GM12878 (cell line): ENCODE results near the gene PCLAF. TPM values are rescaled to one million over a fixed set of nuclear protein-coding genes. Genes with fewer than 3 reads are reported as not detected.
"Not testable (repeated sequence)": the region's sequence is repeated elsewhere in the genome, so short reads cannot be mapped to it uniquely, and the experiment has no call there.

Experiments
- ATAC-seq: fragments of 200-7000 bp; cut with Tn5 transposase; 3 replicates; pipeline ENCODE4 v1.9.1; 2020; ENCODE audit warnings: mild to moderate bottlenecking, moderate library complexity
- BruUV-seq: library from RNA; stranded (reverse); fragments of 400-500 nt; replicated peaks from 2 replicates; lab custom pipeline; 2021; lab: Mats Ljungman, UMichigan
- CTCF ChIA-PET: fragments of 300-600 bp; sonication (Branson Sonifier 250); formaldehyde crosslinking; extraction: SDS; loops from one replicate; lab custom pipeline; 2021; ENCODE audit warnings: inconsistent platforms; lab: Yijun Ruan, JAX
- POLR2A ChIA-PET: fragments of 350-600 bp; formaldehyde crosslinking; extraction: SDS; loops from one replicate; lab custom pipeline; 2021; ENCODE audit warnings: inconsistent platforms; lab: Charles Lee
- RAD21 ChIA-PET: fragments of 300-600 bp; sonication (Branson Sonifier 250); formaldehyde crosslinking; loops from one replicate; lab custom pipeline; 2023; ENCODE audit warnings: antibody characterized with exemption; ENCODE audit not compliant: unreplicated experiment; lab: Charles Lee
- SMC1A ChIA-PET: fragments of 300-600 bp; sonication (Branson Sonifier 250); formaldehyde crosslinking; loops from one replicate; lab custom pipeline; 2023; ENCODE audit not compliant: unreplicated experiment, uncharacterized antibody; lab: Charles Lee
- DNase-seq: peaks from one replicate; pipeline ENCODE4 v3.0.0-alpha.2; 2011; ENCODE audit warnings: low read depth, low spot score
- FAIRE-seq: peaks from 3 replicates; lab custom pipeline; 2011; peaks lifted over from hg19 to GRCh38; lab: Jason Lieb, UNC
- H2AFZ ChIP-seq: 2 replicates; pipeline ENCODE4 v1.6.0; 2011; ENCODE audit warnings: low read depth, low read length, control low read depth; ENCODE audit not compliant: control insufficient read depth
- H3K27ac ChIP-seq: 2 replicates; pipeline ENCODE4 v1.5.1; 2011; ENCODE audit warnings: control low read depth; ENCODE audit not compliant: control insufficient read depth, insufficient read depth
- H3K27me3 ChIP-seq, 2 experiments: replicated peaks in 1 of 2; 2 replicates each; pipeline versions ENCODE4 v1.6.0 to v1.6.1; 2011; ENCODE audit warnings: low read length in 1 of 2; ENCODE audit not compliant: control insufficient read depth in 2 of 2, insufficient read depth in 2 of 2
- H3K36me3 ChIP-seq, 2 experiments: 2 replicates each; pipeline ENCODE4 v1.5.1; 2011; ENCODE audit warnings: low read length in 1 of 2; ENCODE audit not compliant: control insufficient read depth in 2 of 2, insufficient read depth in 2 of 2
- H3K4me1 ChIP-seq: 2 replicates; pipeline ENCODE4 v1.6.1; 2011; ENCODE audit warnings: mild to moderate bottlenecking, low read length, moderate library complexity, mixed read lengths; ENCODE audit not compliant: control insufficient read depth, insufficient read depth
- H3K4me2 ChIP-seq: 2 replicates; pipeline ENCODE4 v1.6.0; 2011; ENCODE audit warnings: control low read depth; ENCODE audit not compliant: control insufficient read depth, insufficient read depth
- H3K4me3 ChIP-seq: fragments of 200-600 bp; sonication (generic); 2 replicates; pipeline ENCODE4 v1.5.1; 2016
- H3K79me2 ChIP-seq: 2 replicates; pipeline ENCODE4 v1.6.0; 2011; ENCODE audit warnings: low read length; ENCODE audit not compliant: control insufficient read depth, insufficient read depth
- H3K9ac ChIP-seq: 2 replicates; pipeline ENCODE4 v1.8.0; 2011; ENCODE audit warnings: low read length, control low read depth, mixed read lengths; ENCODE audit not compliant: control insufficient read depth, insufficient read depth
- H3K9me3 ChIP-seq: replicated peaks from 3 replicates; pipeline ENCODE4 v1.5.1; 2011; ENCODE audit warnings: mild to moderate bottlenecking, low read length; ENCODE audit not compliant: control insufficient read depth, insufficient read depth
- H4K20me1 ChIP-seq: 2 replicates; pipeline ENCODE4 v1.6.0; 2011; ENCODE audit not compliant: control insufficient read depth, insufficient read depth
- CREB1 ChIP-seq: IDR thresholded peaks from 2 replicates; pipeline ENCODE4 v1.6.1; 2012; ENCODE audit warnings: low read depth, mild to moderate bottlenecking, inconsistent platforms
- E2F4 ChIP-seq: IDR thresholded peaks from 2 replicates; pipeline ENCODE4 v1.6.1; 2012; ENCODE audit warnings: low read depth, low read length, improper control_type of control experiment
- ELK1 ChIP-seq: IDR thresholded peaks from 2 replicates; pipeline ENCODE4 v1.6.1; 2012; ENCODE audit warnings: low read depth, low read length, improper control_type of control experiment
- IRF4 ChIP-seq: IDR thresholded peaks from 2 replicates; pipeline ENCODE4 v1.6.1; 2011; ENCODE audit warnings: low read depth, low read length
- KLF5 ChIP-seq: fragments of 450-650 bp; IDR thresholded peaks from 2 replicates; pipeline ENCODE4 v1.6.1; 2014; ENCODE audit warnings: mild to moderate bottlenecking; ENCODE audit not compliant: partially characterized antibody
- POU2F2 ChIP-seq: IDR thresholded peaks from 3 replicates; pipeline ENCODE4 v1.6.1; 2011; ENCODE audit warnings: low read depth, mild to moderate bottlenecking, low read length, borderline replicate concordance
- RCOR1 ChIP-seq: conservative IDR thresholded peaks from 2 replicates; pipeline ENCODE4 v1.6.1; 2012; ENCODE audit warnings: low read depth, low read length, improper control_type of control experiment
- SIN3A ChIP-seq: IDR thresholded peaks from 2 replicates; pipeline ENCODE4 v1.6.1; 2012; ENCODE audit warnings: low read depth, low read length, improper control_type of control experiment
- SIX5 ChIP-seq: IDR thresholded peaks from 2 replicates; pipeline ENCODE4 v1.6.1; 2011; ENCODE audit warnings: mild to moderate bottlenecking, low read depth, low read length, moderate library complexity; ENCODE audit not compliant: severe bottlenecking
- SUZ12 ChIP-seq: fragments of 200-600 bp; sonication (generic); IDR thresholded peaks from one replicate; pipeline ENCODE4 v1.6.1; 2018; ENCODE audit warnings: antibody characterized with exemption, mild to moderate bottlenecking; ENCODE audit not compliant: unreplicated experiment
- TBL1XR1 ChIP-seq: IDR thresholded peaks from 2 replicates; pipeline ENCODE4 v1.6.1; 2012; ENCODE audit warnings: low read depth, low read length, improper control_type of control experiment
- TCF7 ChIP-seq: IDR thresholded peaks from 2 replicates; pipeline ENCODE4 v1.6.1; 2014; ENCODE audit warnings: antibody characterized with exemption, borderline replicate concordance
- ZNF622 ChIP-seq: fragments of 450-650 bp; IDR thresholded peaks from 2 replicates; pipeline ENCODE4 v1.6.1; 2017; ENCODE audit warnings: mild to moderate bottlenecking, inconsistent platforms
- ZSCAN29 ChIP-seq: fragments of 450-650 bp; IDR thresholded peaks from 2 replicates; pipeline ENCODE4 v1.6.1; 2017; ENCODE audit warnings: mild to moderate bottlenecking, moderate library complexity
- ZZZ3 ChIP-seq: IDR thresholded peaks from 2 replicates; pipeline ENCODE4 v1.6.1; 2011; ENCODE audit warnings: low read depth; ENCODE audit not compliant: control insufficient read depth, insufficient read length
- WGBS: methylation state at CpG from one replicate; pipeline ENCODE4 v1.1.6; 2016; ENCODE audit warnings: low lambda C conversion rate; ENCODE audit not compliant: insufficient replicate concordance, insufficient coverage; ENCODE audit errors: missing lambda C conversion rate; 5-methylcytosine and 5-hydroxymethylcytosine counted together
- in situ Hi-C: fragments of 300-500 bp; cut with MboI; formaldehyde crosslinking; loops from 9 replicates; pipeline ENCODE4 v1.14.3; 2018; ENCODE audit warnings: mixed read lengths
- intact Hi-C: fragments of 100-400 bp; cut with micrococcal nuclease; formaldehyde crosslinking; loops from one replicate; pipeline ENCODE4 v1.14.2; 2022; ENCODE audit not compliant: unreplicated experiment
- polyA plus RNA-seq, 11 experiments: library from polyadenylated mRNA; depleted of rRNA in 4 of 11; unstranded in 6 of 11; stranded (reverse) in 5 of 11; fragments of >200 nt; fragmentation: Nextera tagmentation in 4 of 11; fragmentation: Illumina TruSeq in 1 of 11; extraction: Ambion mirVana in 4 of 11; extraction: Trizol in 1 of 11; gene quantifications; 1 replicate in 1 of 11; 2 replicates in 10 of 11; pipeline versions ENCODE4 v1.2.1 to v1.2.3, GENCODE V29; 2011 to 2016; ENCODE audit warnings: inconsistent platforms in 2 of 11, missing spikeins in 2 of 11, low read depth in 1 of 11
- total RNA-seq, 4 experiments: library from RNA; depleted of rRNA in 3 of 4; stranded (reverse); fragments of >200 nt in 3 of 4; fragmentation: Illumina TruSeq in 1 of 4; extraction: Trizol in 1 of 4; gene quantifications; 2 replicates each; pipeline versions ENCODE4 v1.2.1 to v1.2.3, GENCODE V29; 2013 to 2021
- TF ChIP-seq, protein P1 (sequence below): fragments of 450-650 bp; IDR thresholded peaks from 2 replicates; pipeline ENCODE4 v1.6.1; 2017; ENCODE audit warnings: mild to moderate bottlenecking

PCLAF gene
- total and polyA plus RNA-seq, 10 of the 15 experiments (the other 5 are each of a cell fraction or from before 2014, with no cell fraction given), result 79.0 to 627 (median 343) TPM

DNA sequence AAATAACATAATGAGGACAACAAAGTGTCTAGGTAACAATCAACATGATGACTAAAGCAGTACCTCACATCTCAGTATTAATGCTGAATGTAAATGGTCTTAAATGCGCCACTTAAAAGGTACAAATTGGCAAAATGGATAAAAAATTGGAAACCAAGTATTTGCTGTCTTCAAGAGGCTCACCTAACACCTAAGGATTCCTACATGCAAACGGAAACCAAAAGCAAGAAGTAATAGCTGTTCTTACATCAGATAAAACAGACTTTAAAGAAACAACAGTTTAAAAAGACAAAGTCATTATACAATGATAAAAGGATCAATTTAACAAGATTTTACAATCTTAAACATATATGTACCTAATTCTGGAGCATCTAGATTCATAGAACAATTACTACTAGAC is 47.7 kb downstream of the PCLAF start:
- H3K4me2 ChIP-seq, result no peak overlapping the region
- in situ Hi-C loops (no loop called here), intact Hi-C loops (no loop called here)
- ChIA-PET POLR2A (interaction anchor here (0.6 to 1.1 kb wide), 3 partner anchors 23 to 292 kb away, joined by 3 to 5 read pairs (median 3); partner anchors contain the start of gene CSNK1G1), CTCF (interaction anchor here (1.3 to 2.4 kb wide), 2 partner anchors 8 to 123 kb away, joined by 3 to 9 read pairs; no protein-coding TSS in a partner anchor), RAD21 (interaction anchor here (0.6 kb wide), 1 partner anchor 318 kb away, joined by 3 read pairs; no protein-coding TSS in a partner anchor), SMC1A (interaction anchor here (2.5 kb wide), 1 partner anchor 102 kb away, joined by 6 read pairs; no protein-coding TSS in a partner anchor)
- H3K4me1 ChIP-seq, result no peaks in the 10 kb centered on the region
- BruUV-seq, result no TSS peak
- H4K20me1 ChIP-seq, result no peaks in the 10 kb centered on the region
- 70% methylated on average over 2 of the region's 2 CpGs for WGBS
- H3K9me3 ChIP-seq, result no peaks in the 10 kb centered on the region; the same call in 2 of the 3 replicates
- no peaks in the 10 kb centered on the region for H3K36me3 ChIP-seq
- DNase-seq, result no peak
- no peak for FAIRE-seq
- H3K4me3 ChIP-seq, result no peak overlapping the region
- no peak overlapping the region for H3K27ac ChIP-seq
- no peaks in the 10 kb centered on the region; the same call in none of the 2 replicates for H3K79me2 ChIP-seq
- no peak for TF ChIP-seq SIN3A
- TF ChIP-seq POU2F2, result no peak
- no peak for TF ChIP-seq TCF7
- no peak for TF ChIP-seq ZNF622
- no peak for TF ChIP-seq SUZ12
- no peak for TF ChIP-seq TBL1XR1
- TF ChIP-seq ZZZ3, result no peak
- TF ChIP-seq, protein P1, sequence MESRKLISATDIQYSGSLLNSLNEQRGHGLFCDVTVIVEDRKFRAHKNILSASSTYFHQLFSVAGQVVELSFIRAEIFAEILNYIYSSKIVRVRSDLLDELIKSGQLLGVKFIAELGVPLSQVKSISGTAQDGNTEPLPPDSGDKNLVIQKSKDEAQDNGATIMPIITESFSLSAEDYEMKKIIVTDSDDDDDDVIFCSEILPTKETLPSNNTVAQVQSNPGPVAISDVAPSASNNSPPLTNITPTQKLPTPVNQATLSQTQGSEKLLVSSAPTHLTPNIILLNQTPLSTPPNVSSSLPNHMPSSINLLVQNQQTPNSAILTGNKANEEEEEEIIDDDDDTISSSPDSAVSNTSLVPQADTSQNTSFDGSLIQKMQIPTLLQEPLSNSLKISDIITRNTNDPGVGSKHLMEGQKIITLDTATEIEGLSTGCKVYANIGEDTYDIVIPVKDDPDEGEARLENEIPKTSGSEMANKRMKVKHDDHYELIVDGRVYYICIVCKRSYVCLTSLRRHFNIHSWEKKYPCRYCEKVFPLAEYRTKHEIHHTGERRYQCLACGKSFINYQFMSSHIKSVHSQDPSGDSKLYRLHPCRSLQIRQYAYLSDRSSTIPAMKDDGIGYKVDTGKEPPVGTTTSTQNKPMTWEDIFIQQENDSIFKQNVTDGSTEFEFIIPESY, result no peak
- TF ChIP-seq IRF4, result no peak
- TF ChIP-seq ELK1, result no peak
- TF ChIP-seq SIX5, result no peak
- TF ChIP-seq CREB1, result no peak
- no peak for TF ChIP-seq ZSCAN29
- no peak for TF ChIP-seq KLF5
- no peak for TF ChIP-seq E2F4
- TF ChIP-seq RCOR1, result no peak
- H3K27me3 ChIP-seq, result no peaks in the 10 kb centered on the region
- H3K9ac ChIP-seq, result no peak overlapping the region
- H2AFZ ChIP-seq, result no peak overlapping the region
- no peak; the same call in 2 of the 3 replicates for ATAC-seq

GRCh38 chr15:64331668-64332067 is 49.6 kb downstream of the PCLAF start:
- intact Hi-C loops, H3K4me1 ChIP-seq, H3K36me3 ChIP-seq, H3K9me3 ChIP-seq, ATAC-seq, POLR2A ChIA-PET, SMC1A ChIA-PET, H2AFZ ChIP-seq, DNase-seq, CTCF ChIA-PET, RAD21 ChIA-PET, in situ Hi-C loops, FAIRE-seq, H3K27ac ChIP-seq, H3K4me3 ChIP-seq, H3K9ac ChIP-seq, H3K27me3 ChIP-seq, H4K20me1 ChIP-seq, H3K79me2 ChIP-seq, BruUV-seq, H3K4me2 ChIP-seq: not testable (repeated sequence)
- WGBS, result 19% methylated on average over 2 of the region's 3 CpGs
